Measurements from ENCODE around the gene OSTN.

DNA sequence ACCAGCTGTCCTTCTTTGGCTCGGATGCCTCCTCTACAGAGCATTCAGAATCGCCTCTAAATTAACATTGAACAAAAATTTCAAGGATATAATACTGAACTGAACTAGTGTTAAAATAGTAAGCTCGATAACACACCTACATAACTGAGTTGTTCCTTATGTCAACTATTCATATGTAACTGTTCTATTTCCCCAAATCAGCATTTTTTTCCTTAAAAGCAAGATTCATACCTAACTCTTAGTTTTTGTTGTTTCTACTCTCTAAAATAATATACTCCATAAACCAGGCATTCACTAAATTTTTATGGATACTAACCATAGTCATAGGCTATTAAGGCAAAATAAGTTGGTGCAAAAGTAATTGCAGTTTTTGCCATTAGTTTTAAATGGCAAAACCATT, 32.7 kb upstream of the OSTN start:
- TF ChIP-seq CTCF (IDR thresholded peaks at IDR 0.05) (no peak), POLR2AphosphoS5 (IDR thresholded peaks at IDR 0.05) (no peak)

Data from suprapubic skin (tissue), 3 donors.